ENCODE measurements around the gene RPUSD1.

RPUSD1 gene

GRCh38 chr16:830871-831570 is 42.8 kb upstream of the RPUSD1 start:
- no peak overlapping the region for H3K4me3 ChIP-seq (ENCODE audit: low read depth, low read length)
- TF ChIP-seq CTCF (IDR thresholded peaks at IDR 0.05; ENCODE audit: borderline replicate concordance, insufficient read depth, low read depth, low read length) = no peak

GRCh38 chr16:830107-830870 is 42.1 kb upstream of the RPUSD1 start:
- H3K4me3 ChIP-seq (ENCODE audit: low read depth, low read length) = no peak overlapping the region
- no peak for TF ChIP-seq CTCF (IDR thresholded peaks at IDR 0.05; ENCODE audit: borderline replicate concordance, insufficient read depth, low read depth, low read length)

GRCh38 chr16:828891-829290 is 40.7 kb upstream of the RPUSD1 start:
- H3K4me3 ChIP-seq (ENCODE audit: low read depth, low read length) = no peak overlapping the region
- no peak for TF ChIP-seq CTCF (IDR thresholded peaks at IDR 0.05; ENCODE audit: borderline replicate concordance, insufficient read depth, low read depth, low read length)

- no peak overlapping the region for H3K4me3 ChIP-seq (ENCODE audit: low read depth, low read length)
- no peak for TF ChIP-seq CTCF (IDR thresholded peaks at IDR 0.05; ENCODE audit: borderline replicate concordance, insufficient read depth, low read depth, low read length)
Measured at GRCh38 chr16:827513-827912, 39.3 kb upstream of the RPUSD1 start.

- no peak overlapping the region for H3K4me3 ChIP-seq (ENCODE audit: low read depth, low read length)
- no peak for TF ChIP-seq CTCF (IDR thresholded peaks at IDR 0.05; ENCODE audit: borderline replicate concordance, insufficient read depth, low read depth, low read length)
Measured at GRCh38 chr16:825341-826061, 37.3 kb upstream of the RPUSD1 start.

- TF ChIP-seq CTCF (IDR thresholded peaks at IDR 0.05; ENCODE audit: borderline replicate concordance, insufficient read depth, low read depth, low read length) = no peak
- no peak overlapping the region for H3K4me3 ChIP-seq (ENCODE audit: low read depth, low read length)
Measured at GRCh38 chr16:824601-825000, 36.4 kb upstream of the RPUSD1 start.

Measured in GM12875 (cell line).